NCI-H446 treated with DMSO at 0.1 percent for 48 hours (cell line): ENCODE data around the gene EMC9.

Source experiments
- DNase-seq: peaks from one replicate; lab custom pipeline; 2025; lab: John Stamatoyannopoulos, UW

EMC9 gene

GRCh38 chr14:24089890-24090289, 51.5 kb downstream of the EMC9 start:
- DNase-seq = no peak
